H1 (cell line): ENCODE results near the gene OR52K2. TPM values are rescaled to one million over a fixed set of nuclear protein-coding genes. Genes with fewer than 3 reads are reported as not detected.

Experiments used
- BACH1 ChIP-seq: IDR thresholded peaks from 2 replicates; pipeline ENCODE4 v1.6.1; 2012; ENCODE audit warnings: low read length, improper control_type of control experiment
- BRCA1 ChIP-seq: IDR thresholded peaks from 2 replicates; pipeline ENCODE4 v1.6.1; 2012; ENCODE audit warnings: low read depth, low read length, improper control_type of control experiment
- CREB1 ChIP-seq: IDR thresholded peaks from 2 replicates; pipeline ENCODE4 v1.6.1; 2012; ENCODE audit warnings: inconsistent platforms
- HDAC6 ChIP-seq: IDR thresholded peaks from one replicate; pipeline ENCODE4 v1.7.1; 2012; ENCODE audit warnings: low read depth, mild to moderate bottlenecking, inconsistent platforms, low read length, moderate library complexity
- MAFK ChIP-seq: IDR thresholded peaks from 2 replicates; pipeline ENCODE4 v1.6.1; 2012; ENCODE audit warnings: low read depth, mild to moderate bottlenecking, improper control_type of control experiment, low read length
- RAD21 ChIP-seq, 2 experiments: IDR thresholded peaks in 1 of 2; conservative IDR thresholded peaks in 1 of 2; 2 replicates each; pipeline ENCODE4 v1.6.1; 2011; ENCODE audit warnings: low read depth in 2 of 2, low read length in 2 of 2, improper control_type of control experiment in 1 of 2, inconsistent platforms in 1 of 2, mild to moderate bottlenecking in 1 of 2, moderate library complexity in 1 of 2
- RNF2 ChIP-seq: fragments of 200-900, 300-1000 bp; sonication (generic); IDR thresholded peaks from 2 replicates; pipeline ENCODE4 v1.7.1; 2016; ENCODE audit warnings: borderline replicate concordance, low read depth, mild to moderate bottlenecking, antibody characterized with exemption, low read length; ENCODE audit not compliant: poor library complexity, severe bottlenecking; ENCODE audit errors: missing control alignments
- SRF ChIP-seq: IDR thresholded peaks from 2 replicates; pipeline ENCODE4 v1.6.1; 2011; ENCODE audit warnings: mild to moderate bottlenecking, low read depth, low read length, moderate library complexity
- TCF12 ChIP-seq: IDR thresholded peaks from 2 replicates; pipeline ENCODE4 v1.6.1; 2011; ENCODE audit warnings: low read depth, mild to moderate bottlenecking, low read length
- polyA plus RNA-seq, 7 experiments: library from polyadenylated mRNA; depleted of rRNA in 3 of 7; stranded (reverse) in 5 of 7; unstranded in 2 of 7; fragments of >200 nt in 5 of 7; fragments of 200-250 nt in 2 of 7; gene quantifications; 1 replicate in 5 of 7; 2 replicates in 1 of 7; 4 replicates in 1 of 7; pipeline versions ENCODE4 v1.2.1 to v1.2.3, GENCODE V29; 2011 to 2013; ENCODE audit warnings: missing spikeins in 2 of 7, mixed read lengths in 2 of 7
- total RNA-seq: library from RNA; stranded (reverse); fragmentation: NEBNext Ultra II Directional; extraction: Animal tissue kit (Norgen Biotek cat#: 25700); gene quantifications from 2 replicates; pipeline ENCODE4 v1.2.1, GENCODE V29; 2021
- TF ChIP-seq, protein P1 (sequence below): fragments of 300-600 bp; sonication (generic); IDR thresholded peaks from 2 replicates; pipeline ENCODE4 v1.7.1; 2012; ENCODE audit warnings: low read length, moderate library complexity, mild to moderate bottlenecking, inconsistent platforms; ENCODE audit not compliant: insufficient replicate concordance
- TF ChIP-seq, protein P2 (sequence below): IDR thresholded peaks from 2 replicates; pipeline ENCODE4 v1.6.1; 2011; ENCODE audit warnings: low read length, improper control_type of control experiment

Gene OR52K2
- total and polyA plus RNA-seq, 2 of the 8 experiments (the other 6 are each of a cell fraction or from before 2014, with no cell fraction given) = not detected

DNA sequence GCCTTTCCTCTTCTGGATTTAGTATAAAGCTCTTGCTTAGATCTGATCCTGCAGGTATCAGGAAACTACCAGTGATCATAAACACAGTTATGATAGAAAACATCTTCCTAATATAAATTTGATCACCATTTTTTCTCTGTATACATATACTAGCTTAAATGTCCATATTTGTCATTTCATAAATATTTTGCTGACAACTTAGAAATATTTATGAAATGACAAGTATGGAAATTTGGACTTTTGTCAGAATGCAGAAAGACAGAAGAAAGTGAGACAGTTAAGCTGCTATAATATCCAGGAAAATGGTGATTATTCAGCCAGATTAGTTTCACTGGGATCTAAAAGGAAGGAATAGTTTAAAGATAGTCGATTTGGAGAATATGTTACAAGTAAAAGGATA lies 32.8 kb upstream of the OR52K2 start (continued):
- TF ChIP-seq, protein P1, sequence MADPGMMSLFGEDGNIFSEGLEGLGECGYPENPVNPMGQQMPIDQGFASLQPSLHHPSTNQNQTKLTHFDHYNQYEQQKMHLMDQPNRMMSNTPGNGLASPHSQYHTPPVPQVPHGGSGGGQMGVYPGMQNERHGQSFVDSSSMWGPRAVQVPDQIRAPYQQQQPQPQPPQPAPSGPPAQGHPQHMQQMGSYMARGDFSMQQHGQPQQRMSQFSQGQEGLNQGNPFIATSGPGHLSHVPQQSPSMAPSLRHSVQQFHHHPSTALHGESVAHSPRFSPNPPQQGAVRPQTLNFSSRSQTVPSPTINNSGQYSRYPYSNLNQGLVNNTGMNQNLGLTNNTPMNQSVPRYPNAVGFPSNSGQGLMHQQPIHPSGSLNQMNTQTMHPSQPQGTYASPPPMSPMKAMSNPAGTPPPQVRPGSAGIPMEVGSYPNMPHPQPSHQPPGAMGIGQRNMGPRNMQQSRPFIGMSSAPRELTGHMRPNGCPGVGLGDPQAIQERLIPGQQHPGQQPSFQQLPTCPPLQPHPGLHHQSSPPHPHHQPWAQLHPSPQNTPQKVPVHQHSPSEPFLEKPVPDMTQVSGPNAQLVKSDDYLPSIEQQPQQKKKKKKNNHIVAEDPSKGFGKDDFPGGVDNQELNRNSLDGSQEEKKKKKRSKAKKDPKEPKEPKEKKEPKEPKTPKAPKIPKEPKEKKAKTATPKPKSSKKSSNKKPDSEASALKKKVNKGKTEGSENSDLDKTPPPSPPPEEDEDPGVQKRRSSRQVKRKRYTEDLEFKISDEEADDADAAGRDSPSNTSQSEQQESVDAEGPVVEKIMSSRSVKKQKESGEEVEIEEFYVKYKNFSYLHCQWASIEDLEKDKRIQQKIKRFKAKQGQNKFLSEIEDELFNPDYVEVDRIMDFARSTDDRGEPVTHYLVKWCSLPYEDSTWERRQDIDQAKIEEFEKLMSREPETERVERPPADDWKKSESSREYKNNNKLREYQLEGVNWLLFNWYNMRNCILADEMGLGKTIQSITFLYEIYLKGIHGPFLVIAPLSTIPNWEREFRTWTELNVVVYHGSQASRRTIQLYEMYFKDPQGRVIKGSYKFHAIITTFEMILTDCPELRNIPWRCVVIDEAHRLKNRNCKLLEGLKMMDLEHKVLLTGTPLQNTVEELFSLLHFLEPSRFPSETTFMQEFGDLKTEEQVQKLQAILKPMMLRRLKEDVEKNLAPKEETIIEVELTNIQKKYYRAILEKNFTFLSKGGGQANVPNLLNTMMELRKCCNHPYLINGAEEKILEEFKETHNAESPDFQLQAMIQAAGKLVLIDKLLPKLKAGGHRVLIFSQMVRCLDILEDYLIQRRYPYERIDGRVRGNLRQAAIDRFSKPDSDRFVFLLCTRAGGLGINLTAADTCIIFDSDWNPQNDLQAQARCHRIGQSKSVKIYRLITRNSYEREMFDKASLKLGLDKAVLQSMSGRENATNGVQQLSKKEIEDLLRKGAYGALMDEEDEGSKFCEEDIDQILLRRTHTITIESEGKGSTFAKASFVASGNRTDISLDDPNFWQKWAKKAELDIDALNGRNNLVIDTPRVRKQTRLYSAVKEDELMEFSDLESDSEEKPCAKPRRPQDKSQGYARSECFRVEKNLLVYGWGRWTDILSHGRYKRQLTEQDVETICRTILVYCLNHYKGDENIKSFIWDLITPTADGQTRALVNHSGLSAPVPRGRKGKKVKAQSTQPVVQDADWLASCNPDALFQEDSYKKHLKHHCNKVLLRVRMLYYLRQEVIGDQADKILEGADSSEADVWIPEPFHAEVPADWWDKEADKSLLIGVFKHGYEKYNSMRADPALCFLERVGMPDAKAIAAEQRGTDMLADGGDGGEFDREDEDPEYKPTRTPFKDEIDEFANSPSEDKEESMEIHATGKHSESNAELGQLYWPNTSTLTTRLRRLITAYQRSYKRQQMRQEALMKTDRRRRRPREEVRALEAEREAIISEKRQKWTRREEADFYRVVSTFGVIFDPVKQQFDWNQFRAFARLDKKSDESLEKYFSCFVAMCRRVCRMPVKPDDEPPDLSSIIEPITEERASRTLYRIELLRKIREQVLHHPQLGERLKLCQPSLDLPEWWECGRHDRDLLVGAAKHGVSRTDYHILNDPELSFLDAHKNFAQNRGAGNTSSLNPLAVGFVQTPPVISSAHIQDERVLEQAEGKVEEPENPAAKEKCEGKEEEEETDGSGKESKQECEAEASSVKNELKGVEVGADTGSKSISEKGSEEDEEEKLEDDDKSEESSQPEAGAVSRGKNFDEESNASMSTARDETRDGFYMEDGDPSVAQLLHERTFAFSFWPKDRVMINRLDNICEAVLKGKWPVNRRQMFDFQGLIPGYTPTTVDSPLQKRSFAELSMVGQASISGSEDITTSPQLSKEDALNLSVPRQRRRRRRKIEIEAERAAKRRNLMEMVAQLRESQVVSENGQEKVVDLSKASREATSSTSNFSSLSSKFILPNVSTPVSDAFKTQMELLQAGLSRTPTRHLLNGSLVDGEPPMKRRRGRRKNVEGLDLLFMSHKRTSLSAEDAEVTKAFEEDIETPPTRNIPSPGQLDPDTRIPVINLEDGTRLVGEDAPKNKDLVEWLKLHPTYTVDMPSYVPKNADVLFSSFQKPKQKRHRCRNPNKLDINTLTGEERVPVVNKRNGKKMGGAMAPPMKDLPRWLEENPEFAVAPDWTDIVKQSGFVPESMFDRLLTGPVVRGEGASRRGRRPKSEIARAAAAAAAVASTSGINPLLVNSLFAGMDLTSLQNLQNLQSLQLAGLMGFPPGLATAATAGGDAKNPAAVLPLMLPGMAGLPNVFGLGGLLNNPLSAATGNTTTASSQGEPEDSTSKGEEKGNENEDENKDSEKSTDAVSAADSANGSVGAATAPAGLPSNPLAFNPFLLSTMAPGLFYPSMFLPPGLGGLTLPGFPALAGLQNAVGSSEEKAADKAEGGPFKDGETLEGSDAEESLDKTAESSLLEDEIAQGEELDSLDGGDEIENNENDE = no peak
- no peak for TF ChIP-seq RAD21 (IDR thresholded peaks at IDR 0.05 in 1 of 2, conservative IDR thresholded peaks at IDR 0.05 in 1 of 2; ENCODE audit: low read depth in 2 of 2, low read length in 2 of 2)
- no peak for TF ChIP-seq SRF
- TF ChIP-seq TCF12 = no peak
- TF ChIP-seq MAFK = no peak
- TF ChIP-seq BACH1 = no peak
- TF ChIP-seq BRCA1 = no peak
- TF ChIP-seq, protein P2, sequence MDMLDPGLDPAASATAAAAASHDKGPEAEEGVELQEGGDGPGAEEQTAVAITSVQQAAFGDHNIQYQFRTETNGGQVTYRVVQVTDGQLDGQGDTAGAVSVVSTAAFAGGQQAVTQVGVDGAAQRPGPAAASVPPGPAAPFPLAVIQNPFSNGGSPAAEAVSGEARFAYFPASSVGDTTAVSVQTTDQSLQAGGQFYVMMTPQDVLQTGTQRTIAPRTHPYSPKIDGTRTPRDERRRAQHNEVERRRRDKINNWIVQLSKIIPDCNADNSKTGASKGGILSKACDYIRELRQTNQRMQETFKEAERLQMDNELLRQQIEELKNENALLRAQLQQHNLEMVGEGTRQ = no peak
- TF ChIP-seq HDAC6 = no peak
- no peak for TF ChIP-seq CREB1
- TF ChIP-seq RNF2 = no peak
